Parathyroid adenoma (tissue), 2 donors: ENCODE results near the gene STX1B.

Source experiments
- H2AFZ ChIP-seq: fragments of 300-600 bp; sonication (generic); one replicate; pipeline ENCODE4 v1.7.0; 2017; ENCODE audit warnings: antibody characterized with exemption, mild to moderate bottlenecking
- H3K27ac ChIP-seq: fragments of 300-600 bp; sonication (generic); one replicate; pipeline ENCODE4 v1.7.0; 2017
- H3K27me3 ChIP-seq: fragments of 300-600 bp; sonication (generic); one replicate; pipeline ENCODE4 v1.7.0; 2017; ENCODE audit warnings: low read length; ENCODE audit not compliant: control insufficient read depth, insufficient read depth
- H3K36me3 ChIP-seq: fragments of 300-600 bp; sonication (generic); one replicate; pipeline ENCODE4 v1.7.0; 2017; ENCODE audit warnings: low read length; ENCODE audit not compliant: control insufficient read depth, insufficient read depth
- H3K4me1 ChIP-seq: fragments of 300-600 bp; sonication (generic); one replicate; pipeline ENCODE4 v1.7.0; 2017; ENCODE audit warnings: control low read depth
- H3K4me2 ChIP-seq: fragments of 300-600 bp; sonication (generic); one replicate; pipeline ENCODE4 v1.7.0; 2017; ENCODE audit warnings: low read length
- H3K4me3 ChIP-seq: fragments of 300-600 bp; sonication (generic); one replicate; pipeline ENCODE4 v1.7.0; 2017; ENCODE audit warnings: low read depth, low read length
- H3K79me2 ChIP-seq: fragments of 300-600 bp; sonication (generic); one replicate; pipeline ENCODE4 v1.7.0; 2017; ENCODE audit warnings: control low read depth
- H3K9ac ChIP-seq: fragments of 300-600 bp; sonication (generic); one replicate; pipeline ENCODE4 v1.7.0; 2017; ENCODE audit warnings: mild to moderate bottlenecking
- H3K9me3 ChIP-seq: fragments of 300-600 bp; sonication (generic); one replicate; pipeline ENCODE4 v1.7.0; 2017; ENCODE audit warnings: low read length; ENCODE audit not compliant: control insufficient read depth
- TF ChIP-seq, protein P1 (sequence below): fragments of 300-600 bp; sonication (generic); IDR thresholded peaks from one replicate; pipeline ENCODE4 v1.7.0; 2017; ENCODE audit warnings: antibody characterized with exemption, mild to moderate bottlenecking
- donor health status: primary hyperparathyroidism.

STX1B gene

DNA sequence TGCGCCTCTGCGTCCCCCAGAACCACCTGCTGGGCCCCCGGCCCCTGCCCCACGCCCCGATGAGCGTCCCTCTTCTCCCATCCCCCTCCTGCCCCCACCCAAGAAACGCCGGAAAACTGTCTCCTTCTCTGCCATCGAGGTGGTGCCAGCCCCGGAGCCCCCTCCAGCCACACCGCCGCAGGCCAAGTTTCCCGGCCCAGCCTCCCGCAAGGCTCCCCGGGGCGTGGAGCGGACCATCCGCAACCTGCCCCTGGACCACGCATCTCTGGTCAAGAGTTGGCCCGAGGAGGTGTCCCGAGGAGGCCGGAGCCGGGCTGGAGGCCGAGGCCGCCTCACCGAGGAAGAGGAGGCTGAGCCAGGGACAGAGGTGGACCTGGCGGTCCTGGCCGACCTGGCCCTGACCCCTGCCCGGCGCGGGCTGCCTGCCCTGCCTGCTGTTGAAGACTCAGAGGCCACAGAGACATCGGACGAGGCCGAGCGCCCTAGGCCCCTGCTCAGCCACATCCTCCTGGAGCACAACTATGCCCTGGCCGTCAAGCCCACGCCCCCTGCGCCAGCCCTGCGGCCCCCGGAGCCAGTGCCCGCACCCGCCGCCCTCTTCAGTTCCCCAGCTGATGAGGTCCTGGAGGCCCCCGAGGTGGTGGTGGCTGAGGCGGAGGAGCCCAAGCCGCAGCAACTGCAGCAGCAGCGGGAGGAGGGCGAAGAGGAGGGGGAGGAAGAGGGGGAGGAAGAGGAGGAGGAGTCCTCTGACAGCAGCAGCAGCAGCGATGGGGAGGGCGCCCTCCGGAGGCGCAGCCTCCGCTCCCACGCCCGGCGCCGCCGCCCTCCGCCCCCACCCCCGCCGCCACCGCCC, 31.0 kb downstream of the STX1B start:
- no peaks in the 10 kb centered on the region for H3K9me3 ChIP-seq
- H3K4me3 ChIP-seq, result no peak overlapping the region
- H3K4me2 ChIP-seq, result no peak overlapping the region
- H3K79me2 ChIP-seq, result peaks cover 2% of the 10 kb centered on the region
- no peaks in the 10 kb centered on the region for H3K36me3 ChIP-seq
- no peak overlapping the region for H3K27ac ChIP-seq
- no peak overlapping the region for H2AFZ ChIP-seq
- H3K9ac ChIP-seq, result no peak overlapping the region
- no peaks in the 10 kb centered on the region for H3K27me3 ChIP-seq
- TF ChIP-seq, protein P1, sequence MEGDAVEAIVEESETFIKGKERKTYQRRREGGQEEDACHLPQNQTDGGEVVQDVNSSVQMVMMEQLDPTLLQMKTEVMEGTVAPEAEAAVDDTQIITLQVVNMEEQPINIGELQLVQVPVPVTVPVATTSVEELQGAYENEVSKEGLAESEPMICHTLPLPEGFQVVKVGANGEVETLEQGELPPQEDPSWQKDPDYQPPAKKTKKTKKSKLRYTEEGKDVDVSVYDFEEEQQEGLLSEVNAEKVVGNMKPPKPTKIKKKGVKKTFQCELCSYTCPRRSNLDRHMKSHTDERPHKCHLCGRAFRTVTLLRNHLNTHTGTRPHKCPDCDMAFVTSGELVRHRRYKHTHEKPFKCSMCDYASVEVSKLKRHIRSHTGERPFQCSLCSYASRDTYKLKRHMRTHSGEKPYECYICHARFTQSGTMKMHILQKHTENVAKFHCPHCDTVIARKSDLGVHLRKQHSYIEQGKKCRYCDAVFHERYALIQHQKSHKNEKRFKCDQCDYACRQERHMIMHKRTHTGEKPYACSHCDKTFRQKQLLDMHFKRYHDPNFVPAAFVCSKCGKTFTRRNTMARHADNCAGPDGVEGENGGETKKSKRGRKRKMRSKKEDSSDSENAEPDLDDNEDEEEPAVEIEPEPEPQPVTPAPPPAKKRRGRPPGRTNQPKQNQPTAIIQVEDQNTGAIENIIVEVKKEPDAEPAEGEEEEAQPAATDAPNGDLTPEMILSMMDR, result no peak
- H3K4me1 ChIP-seq, result no peaks in the 10 kb centered on the region

DNA sequence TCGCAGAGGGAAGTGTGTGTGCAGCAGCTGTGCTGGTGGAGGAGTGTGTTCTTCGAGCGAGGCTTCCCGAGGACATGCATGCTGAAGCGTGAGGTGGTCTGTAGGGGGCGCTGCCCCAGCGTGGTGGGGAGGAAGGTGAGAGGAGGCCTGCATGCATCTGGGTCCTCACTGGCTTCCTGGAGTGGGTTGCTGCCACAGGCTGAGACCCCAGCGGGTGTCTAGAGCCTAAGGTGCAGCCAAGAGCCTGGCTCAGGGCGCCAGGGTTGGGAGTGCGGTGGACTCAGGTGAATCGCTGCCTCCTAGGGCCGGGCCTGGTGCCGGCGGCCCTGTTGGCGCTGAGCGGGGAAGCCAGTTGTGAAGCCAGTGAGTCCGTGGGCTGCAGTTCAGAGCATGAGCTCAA, 32.9 kb downstream of the STX1B start:
- Histone ChIP-seq H3K79me2 (peaks cover 8% of the 10 kb centered on the region), H3K4me2 (no peak overlapping the region), H3K27me3 (no peaks in the 10 kb centered on the region), H3K9ac (no peak overlapping the region), H2AFZ (no peak overlapping the region), H3K27ac (no peak overlapping the region), H3K4me1 (no peaks in the 10 kb centered on the region), H3K9me3 (no peaks in the 10 kb centered on the region), H3K4me3 (no peak overlapping the region), H3K36me3 (no peaks in the 10 kb centered on the region)
- TF ChIP-seq, protein P1, result no peak

DNA sequence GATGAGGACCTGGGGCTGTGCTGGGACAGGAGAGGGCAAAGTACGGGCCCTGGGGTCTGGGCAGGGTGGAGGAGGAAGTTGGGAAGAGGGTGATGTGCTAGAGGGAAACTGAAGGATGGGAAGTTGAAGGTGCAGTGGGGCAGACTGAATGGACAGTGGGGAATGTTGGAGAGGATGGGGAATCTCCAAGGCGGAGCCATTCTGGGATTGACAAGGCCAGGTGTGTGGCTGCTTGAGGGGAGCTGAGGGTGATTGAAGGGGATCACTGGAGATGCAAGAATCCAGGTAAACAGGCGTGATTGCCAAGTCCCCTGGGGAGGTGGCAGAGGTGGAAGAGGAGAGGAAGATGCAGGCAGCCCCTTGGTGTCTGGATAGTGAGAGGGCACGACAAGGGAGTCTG, 34.0 kb downstream of the STX1B start:
- Histone ChIP-seq H3K4me1 (no peaks in the 10 kb centered on the region), H3K4me3 (no peak overlapping the region), H3K36me3 (no peaks in the 10 kb centered on the region)

DNA sequence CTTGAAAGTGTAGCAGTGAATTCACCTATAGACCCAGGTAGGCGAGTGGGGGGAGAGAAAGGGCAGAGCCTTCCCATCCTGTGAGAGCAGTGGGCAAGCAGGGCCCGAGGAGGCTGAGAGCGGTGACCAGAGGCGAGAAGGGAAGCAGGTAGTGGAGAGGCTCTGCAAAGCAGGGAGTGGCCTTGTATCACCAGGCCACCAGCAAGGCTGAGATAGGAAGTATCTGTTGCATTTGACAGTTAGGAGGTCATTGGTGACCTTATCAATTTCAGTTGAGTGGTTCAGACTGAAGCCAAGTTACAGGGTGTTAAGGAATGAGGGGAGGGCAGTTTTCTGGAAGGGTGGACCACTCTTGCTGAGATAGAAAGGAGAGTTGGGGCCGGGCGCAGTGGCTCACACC, 36.1 kb downstream of the STX1B start:
- Histone ChIP-seq H3K36me3 (no peaks in the 10 kb centered on the region), H2AFZ (no peak overlapping the region), H3K4me3 (no peak overlapping the region), H3K27me3 (no peaks in the 10 kb centered on the region), H3K9me3 (no peaks in the 10 kb centered on the region), H3K79me2 (peaks cover 8% of the 10 kb centered on the region), H3K27ac (no peak overlapping the region), H3K4me2 (no peak overlapping the region), H3K9ac (no peak overlapping the region), H3K4me1 (no peaks in the 10 kb centered on the region)
- TF ChIP-seq, protein P1, result no peak

More for the DNA sequence above, 34.0 kb downstream of the STX1B start:
- Histone ChIP-seq H3K9me3 (no peaks in the 10 kb centered on the region), H3K9ac (no peak overlapping the region), H3K27ac (no peak overlapping the region), H3K4me2 (no peak overlapping the region), H2AFZ (no peak overlapping the region), H3K27me3 (no peaks in the 10 kb centered on the region), H3K79me2 (peaks cover 8% of the 10 kb centered on the region)
- TF ChIP-seq, protein P1, result no peak

DNA sequence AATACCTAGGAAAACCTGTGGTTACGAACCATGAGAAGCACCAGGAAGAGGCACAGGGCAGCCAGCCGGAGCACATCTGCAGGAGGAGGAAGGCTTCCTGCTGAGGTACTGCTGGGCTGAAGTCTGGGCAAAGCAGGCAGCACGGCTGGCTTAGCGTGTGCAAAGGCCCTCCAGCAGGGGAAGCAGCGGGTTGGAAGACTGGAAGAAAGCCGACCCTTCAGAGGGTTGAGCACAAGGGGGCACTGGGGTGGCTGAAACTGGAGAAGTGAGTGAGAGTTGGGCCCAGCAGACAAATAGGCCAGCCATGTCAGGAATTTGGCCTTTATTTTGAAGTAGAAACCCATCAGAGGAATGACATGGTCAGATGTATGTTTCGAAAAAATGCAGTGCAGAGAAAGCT, 37.6 kb downstream of the STX1B start:
- Histone ChIP-seq H3K27ac (no peak overlapping the region), H3K4me1 (no peaks in the 10 kb centered on the region), H2AFZ (no peak overlapping the region), H3K9me3 (no peaks in the 10 kb centered on the region), H3K4me3 (no peak overlapping the region), H3K79me2 (peaks cover 13% of the 10 kb centered on the region), H3K27me3 (no peaks in the 10 kb centered on the region), H3K9ac (no peak overlapping the region), H3K4me2 (no peak overlapping the region), H3K36me3 (no peaks in the 10 kb centered on the region)
- TF ChIP-seq, protein P1, result no peak
